ENCODE data around the gene GRM7. TPM values are rescaled to one million over a fixed set of nuclear protein-coding genes. Genes with fewer than 3 reads are reported as not detected.

GRM7 gene
- total and polyA plus RNA-seq, 4 donors, result 0.08 to 0.33 TPM; not detected in 2

DNA sequence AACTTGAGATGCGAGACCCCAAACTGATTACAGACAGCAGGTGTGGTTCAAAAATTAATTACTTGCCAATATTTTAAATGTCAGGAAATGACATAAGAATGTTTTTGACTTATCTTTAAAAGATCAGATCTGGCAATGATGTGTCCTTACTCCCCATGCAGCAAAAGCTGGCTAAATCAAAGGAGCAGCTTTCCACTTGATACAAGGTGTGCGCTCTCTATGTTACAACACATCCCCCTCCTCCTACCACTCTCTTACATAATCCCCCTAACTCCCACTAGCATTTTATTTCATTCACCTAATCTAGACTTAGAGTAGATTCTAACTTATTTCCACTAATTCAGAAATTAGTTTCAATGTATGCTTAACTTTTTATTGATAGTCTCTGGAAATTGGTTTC lies 609.0 kb downstream of the GRM7 start:
- WGBS, result 89% methylated on average over 2 of the region's 2 CpGs
- no peaks in the 10 kb centered on the region for H3K9me3 ChIP-seq (ENCODE audit: control insufficient read depth in 4 of 4, low read length in 3 of 4)
- no peaks in the 10 kb centered on the region for H3K27me3 ChIP-seq (ENCODE audit: control insufficient read depth in 4 of 4, insufficient read depth in 4 of 4, low read length in 3 of 4)
- no peaks in the 10 kb centered on the region for H3K36me3 ChIP-seq (ENCODE audit: control insufficient read depth in 4 of 4, insufficient read depth in 3 of 4, low read depth in 1 of 4, low read length in 3 of 4)
- TF ChIP-seq, protein P1, sequence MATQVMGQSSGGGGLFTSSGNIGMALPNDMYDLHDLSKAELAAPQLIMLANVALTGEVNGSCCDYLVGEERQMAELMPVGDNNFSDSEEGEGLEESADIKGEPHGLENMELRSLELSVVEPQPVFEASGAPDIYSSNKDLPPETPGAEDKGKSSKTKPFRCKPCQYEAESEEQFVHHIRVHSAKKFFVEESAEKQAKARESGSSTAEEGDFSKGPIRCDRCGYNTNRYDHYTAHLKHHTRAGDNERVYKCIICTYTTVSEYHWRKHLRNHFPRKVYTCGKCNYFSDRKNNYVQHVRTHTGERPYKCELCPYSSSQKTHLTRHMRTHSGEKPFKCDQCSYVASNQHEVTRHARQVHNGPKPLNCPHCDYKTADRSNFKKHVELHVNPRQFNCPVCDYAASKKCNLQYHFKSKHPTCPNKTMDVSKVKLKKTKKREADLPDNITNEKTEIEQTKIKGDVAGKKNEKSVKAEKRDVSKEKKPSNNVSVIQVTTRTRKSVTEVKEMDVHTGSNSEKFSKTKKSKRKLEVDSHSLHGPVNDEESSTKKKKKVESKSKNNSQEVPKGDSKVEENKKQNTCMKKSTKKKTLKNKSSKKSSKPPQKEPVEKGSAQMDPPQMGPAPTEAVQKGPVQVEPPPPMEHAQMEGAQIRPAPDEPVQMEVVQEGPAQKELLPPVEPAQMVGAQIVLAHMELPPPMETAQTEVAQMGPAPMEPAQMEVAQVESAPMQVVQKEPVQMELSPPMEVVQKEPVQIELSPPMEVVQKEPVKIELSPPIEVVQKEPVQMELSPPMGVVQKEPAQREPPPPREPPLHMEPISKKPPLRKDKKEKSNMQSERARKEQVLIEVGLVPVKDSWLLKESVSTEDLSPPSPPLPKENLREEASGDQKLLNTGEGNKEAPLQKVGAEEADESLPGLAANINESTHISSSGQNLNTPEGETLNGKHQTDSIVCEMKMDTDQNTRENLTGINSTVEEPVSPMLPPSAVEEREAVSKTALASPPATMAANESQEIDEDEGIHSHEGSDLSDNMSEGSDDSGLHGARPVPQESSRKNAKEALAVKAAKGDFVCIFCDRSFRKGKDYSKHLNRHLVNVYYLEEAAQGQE (IDR thresholded peaks at IDR 0.05), result no peak
- TF ChIP-seq, protein P2, sequence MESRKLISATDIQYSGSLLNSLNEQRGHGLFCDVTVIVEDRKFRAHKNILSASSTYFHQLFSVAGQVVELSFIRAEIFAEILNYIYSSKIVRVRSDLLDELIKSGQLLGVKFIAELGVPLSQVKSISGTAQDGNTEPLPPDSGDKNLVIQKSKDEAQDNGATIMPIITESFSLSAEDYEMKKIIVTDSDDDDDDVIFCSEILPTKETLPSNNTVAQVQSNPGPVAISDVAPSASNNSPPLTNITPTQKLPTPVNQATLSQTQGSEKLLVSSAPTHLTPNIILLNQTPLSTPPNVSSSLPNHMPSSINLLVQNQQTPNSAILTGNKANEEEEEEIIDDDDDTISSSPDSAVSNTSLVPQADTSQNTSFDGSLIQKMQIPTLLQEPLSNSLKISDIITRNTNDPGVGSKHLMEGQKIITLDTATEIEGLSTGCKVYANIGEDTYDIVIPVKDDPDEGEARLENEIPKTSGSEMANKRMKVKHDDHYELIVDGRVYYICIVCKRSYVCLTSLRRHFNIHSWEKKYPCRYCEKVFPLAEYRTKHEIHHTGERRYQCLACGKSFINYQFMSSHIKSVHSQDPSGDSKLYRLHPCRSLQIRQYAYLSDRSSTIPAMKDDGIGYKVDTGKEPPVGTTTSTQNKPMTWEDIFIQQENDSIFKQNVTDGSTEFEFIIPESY (IDR thresholded peaks at IDR 0.05), result no peak
- TF ChIP-seq EGR1 (IDR thresholded peaks at IDR 0.05; ENCODE audit: low read depth in 2 of 2) (no peak), RAD21 (IDR thresholded peaks at IDR 0.05) (no peak), HNF4A (conservative IDR thresholded peaks at IDR 0.05) (no peak), GABPA (IDR thresholded peaks at IDR 0.05 in 1 of 2, conservative IDR thresholded peaks at IDR 0.05 in 1 of 2) (no peak), JUND (IDR thresholded peaks at IDR 0.05) (no peak), RXRA (IDR thresholded peaks at IDR 0.05) (no peak), YY1 (IDR thresholded peaks at IDR 0.05) (no peak), SP1 (IDR thresholded peaks at IDR 0.05) (no peak), NR2F2 (IDR thresholded peaks at IDR 0.05) (no peak), FOXA2 (IDR thresholded peaks at IDR 0.05) (no peak), TAF1 (conservative IDR thresholded peaks at IDR 0.05) (no peak), FOXA1 (IDR thresholded peaks at IDR 0.05) (no peak), HNF4G (IDR thresholded peaks at IDR 0.05) (no peak)
- TF ChIP-seq, protein P3, sequence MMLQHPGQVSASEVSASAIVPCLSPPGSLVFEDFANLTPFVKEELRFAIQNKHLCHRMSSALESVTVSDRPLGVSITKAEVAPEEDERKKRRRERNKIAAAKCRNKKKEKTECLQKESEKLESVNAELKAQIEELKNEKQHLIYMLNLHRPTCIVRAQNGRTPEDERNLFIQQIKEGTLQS (IDR thresholded peaks at IDR 0.05), result no peak
- TF ChIP-seq, protein P4, sequence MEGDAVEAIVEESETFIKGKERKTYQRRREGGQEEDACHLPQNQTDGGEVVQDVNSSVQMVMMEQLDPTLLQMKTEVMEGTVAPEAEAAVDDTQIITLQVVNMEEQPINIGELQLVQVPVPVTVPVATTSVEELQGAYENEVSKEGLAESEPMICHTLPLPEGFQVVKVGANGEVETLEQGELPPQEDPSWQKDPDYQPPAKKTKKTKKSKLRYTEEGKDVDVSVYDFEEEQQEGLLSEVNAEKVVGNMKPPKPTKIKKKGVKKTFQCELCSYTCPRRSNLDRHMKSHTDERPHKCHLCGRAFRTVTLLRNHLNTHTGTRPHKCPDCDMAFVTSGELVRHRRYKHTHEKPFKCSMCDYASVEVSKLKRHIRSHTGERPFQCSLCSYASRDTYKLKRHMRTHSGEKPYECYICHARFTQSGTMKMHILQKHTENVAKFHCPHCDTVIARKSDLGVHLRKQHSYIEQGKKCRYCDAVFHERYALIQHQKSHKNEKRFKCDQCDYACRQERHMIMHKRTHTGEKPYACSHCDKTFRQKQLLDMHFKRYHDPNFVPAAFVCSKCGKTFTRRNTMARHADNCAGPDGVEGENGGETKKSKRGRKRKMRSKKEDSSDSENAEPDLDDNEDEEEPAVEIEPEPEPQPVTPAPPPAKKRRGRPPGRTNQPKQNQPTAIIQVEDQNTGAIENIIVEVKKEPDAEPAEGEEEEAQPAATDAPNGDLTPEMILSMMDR (IDR thresholded peaks at IDR 0.05; ENCODE audit: low read depth, low read length, missing input control), result no peak
- TF ChIP-seq, protein P5, sequence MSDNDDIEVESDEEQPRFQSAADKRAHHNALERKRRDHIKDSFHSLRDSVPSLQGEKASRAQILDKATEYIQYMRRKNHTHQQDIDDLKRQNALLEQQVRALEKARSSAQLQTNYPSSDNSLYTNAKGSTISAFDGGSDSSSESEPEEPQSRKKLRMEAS (IDR thresholded peaks at IDR 0.05), result no peak
- no peak for DNase-seq (ENCODE audit: low spot score)
- no peak overlapping the region for H3K4me3 ChIP-seq (ENCODE audit: low read depth in 1 of 3, low read length in 3 of 3)
- no peak overlapping the region for H3K9ac ChIP-seq (ENCODE audit: low read depth in 1 of 2, low read length in 2 of 2)
- no peak overlapping the region for H3K27ac ChIP-seq (ENCODE audit: low read depth in 1 of 2, low read length in 2 of 2)
- no peaks in the 10 kb centered on the region for H3K4me1 ChIP-seq (ENCODE audit: control insufficient read depth in 4 of 4, insufficient read depth in 4 of 4, low read length in 3 of 4)

Measured in liver (tissue), 9 donors.